Suprapubic skin (tissue), 3 donors: ENCODE results near the gene SPATS2L.

Experiments
- CTCF ChIP-seq, 2 donors: fragments of 200-600 bp in 1 of 2; fragments of 450-650 bp in 1 of 2; sonication (generic) in 1 of 2; IDR thresholded peaks; one replicate each; pipeline ENCODE4 v1.5.1; 2016 to 2019; ENCODE audit warnings: antibody characterized with exemption in 2 of 2, mild to moderate bottlenecking in 1 of 2, moderate library complexity in 1 of 2
- EP300 ChIP-seq: sonication (generic); formaldehyde crosslinking; IDR thresholded peaks from one replicate; pipeline ENCODE4 v1.6.1; 2017; ENCODE audit warnings: antibody characterized with exemption

DNA sequence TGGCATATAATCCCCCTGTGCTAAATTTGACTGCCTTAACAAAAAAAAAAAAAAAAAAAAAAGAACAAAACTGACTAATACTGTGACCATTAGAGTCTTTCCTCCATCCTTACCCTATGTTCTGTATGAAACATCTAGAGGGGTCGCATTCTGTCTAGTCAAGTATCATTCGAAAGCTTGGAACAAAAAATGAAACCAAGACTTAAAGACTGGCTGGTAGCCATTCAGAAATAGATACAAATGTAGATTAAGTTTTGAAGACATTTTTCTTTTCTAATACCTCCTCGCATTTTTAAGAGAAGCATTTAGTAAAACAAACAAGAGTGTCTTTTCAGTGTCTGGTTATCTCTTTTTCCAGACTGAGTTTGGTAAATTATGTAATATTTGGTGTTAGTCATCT lies 66.7 kb downstream of the SPATS2L start:
- TF ChIP-seq EP300 (no peak), CTCF (IDR thresholded peaks at IDR 0.05) (no peak)
